SK-N-SH (cell line): ENCODE results near the gene PROX1.

ENCODE experiments used
- CTCF ChIP-seq: fragments of 200-600 bp; sonication (generic); IDR thresholded peaks from 2 replicates; pipeline ENCODE4 v1.6.1; 2017; ENCODE audit warnings: antibody characterized with exemption, mild to moderate bottlenecking, moderate library complexity
- GATA2 ChIP-seq: sonication (generic); formaldehyde crosslinking; IDR thresholded peaks from 2 replicates; pipeline ENCODE4 v1.5.0; 2020; ENCODE audit warnings: mild to moderate bottlenecking, missing genetic modification reagents
- MAX ChIP-seq: IDR thresholded peaks from 2 replicates; pipeline ENCODE4 v1.4.0; 2012; ENCODE audit warnings: low read depth
- POLR2AphosphoS5 ChIP-seq: IDR thresholded peaks from 2 replicates; pipeline ENCODE4 v1.6.1; 2012; ENCODE audit warnings: low read depth, low read length

- TF ChIP-seq POLR2AphosphoS5 (no peak), CTCF (no peak), MAX (no peak), GATA2 (no peak)
Observed at GRCh38 chr1:213979751-213980586, 7.8 kb upstream of the PROX1 start.
